ENCODE data around the gene DNAAF5. TPM values are rescaled to one million over a fixed set of nuclear protein-coding genes. Genes with fewer than 3 reads are reported as not detected.
"Not testable (repeated sequence)": the region's sequence is repeated elsewhere in the genome, so short reads cannot be mapped to it uniquely, and the experiment has no call there.

DNAAF5 gene
- total RNA-seq, 4 donors from 2014 or later = 5.6 to 34.3 (median 13.3) TPM

DNA sequence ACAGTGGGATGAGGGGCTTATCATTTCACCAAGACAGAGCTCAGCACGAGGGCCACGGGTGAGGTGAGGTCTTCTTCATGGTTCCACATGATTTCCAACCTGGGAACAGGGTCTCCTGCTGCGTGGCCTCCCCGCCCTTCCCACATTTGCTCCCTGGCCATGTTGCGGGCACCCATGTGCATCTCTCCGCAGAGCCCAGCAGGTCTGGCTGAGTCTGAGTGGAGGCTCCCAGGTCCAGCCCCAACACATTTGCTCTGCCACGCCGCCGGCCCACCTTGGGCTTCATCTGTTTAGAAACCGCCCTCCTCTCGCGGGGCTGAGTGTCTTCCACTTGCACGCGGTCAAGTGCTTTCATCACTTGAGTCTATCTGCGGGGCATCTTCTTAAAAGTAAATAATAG, 15.4 kb downstream of the DNAAF5 start:
- no peaks in the 10 kb centered on the region for H3K4me1 ChIP-seq
- no peak overlapping the region for H3K4me3 ChIP-seq
- no peak for TF ChIP-seq CTCF (IDR thresholded peaks at IDR 0.05)
- H3K27me3 ChIP-seq = no peaks in the 10 kb centered on the region
- H3K27ac ChIP-seq = no peak overlapping the region
- no peaks in the 10 kb centered on the region for H3K9me3 ChIP-seq
- H3K36me3 ChIP-seq = no peaks in the 10 kb centered on the region
- DNase-seq = no peak
- intact Hi-C loops (cut with DNase I; ENCODE audit: low total_unique reads) = no loop called here

GRCh38 chr7:742791-743190, 16.3 kb downstream of the DNAAF5 start:
- TF ChIP-seq CTCF (IDR thresholded peaks at IDR 0.05) (no peak), POLR2A (IDR thresholded peaks at IDR 0.05) (no peak)
- Histone ChIP-seq H3K4me1 (no peaks in the 10 kb centered on the region), H3K36me3 (no peaks in the 10 kb centered on the region), H3K27ac (no peak overlapping the region), H3K4me3 (no peak overlapping the region), H3K9me3 (no peaks in the 10 kb centered on the region), H3K27me3 (no peaks in the 10 kb centered on the region)
- DNase-seq = no peak
- intact Hi-C loops (cut with DNase I; ENCODE audit: low total_unique reads) = no loop called here

- DNase-seq; H3K36me3 ChIP-seq; H3K9me3 ChIP-seq; H3K27me3 ChIP-seq; intact Hi-C loops (cut with DNase I; ENCODE audit: low total_unique reads); H3K4me3 ChIP-seq; H3K27ac ChIP-seq; H3K4me1 ChIP-seq: not testable (repeated sequence)
These were observed 17.0 kb downstream of the DNAAF5 start for GRCh38 chr7:743341-744127.

DNA sequence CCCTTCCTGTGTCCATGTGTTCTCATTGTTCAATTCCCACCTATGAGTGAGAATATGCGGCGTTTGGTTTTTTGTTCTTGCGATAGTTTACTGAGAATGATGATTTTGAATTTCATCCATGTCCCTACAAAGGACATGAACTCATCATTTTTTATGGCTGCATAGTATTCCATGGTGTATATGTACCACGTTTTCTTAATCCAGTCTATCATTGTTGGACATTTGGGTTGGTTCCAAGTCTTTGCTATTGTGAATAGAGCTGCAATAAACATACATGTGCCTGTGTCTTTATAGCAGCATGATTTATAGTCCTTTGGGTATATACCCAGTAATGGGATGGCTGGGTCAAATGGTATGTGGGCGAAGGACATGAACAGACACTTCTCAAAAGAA, 17.6 kb downstream of the DNAAF5 start:
- H3K9me3 ChIP-seq; intact Hi-C loops (cut with DNase I; ENCODE audit: low total_unique reads); H3K27me3 ChIP-seq; H3K4me1 ChIP-seq; H3K27ac ChIP-seq; H3K4me3 ChIP-seq; DNase-seq; H3K36me3 ChIP-seq: not testable (repeated sequence)

GRCh38 chr7:744854-745430, 18.4 kb downstream of the DNAAF5 start:
- no peaks in the 10 kb centered on the region for H3K9me3 ChIP-seq
- H3K36me3 ChIP-seq = no peaks in the 10 kb centered on the region
- no peak for DNase-seq
- intact Hi-C loops (cut with DNase I; ENCODE audit: low total_unique reads) = no loop called here
- TF ChIP-seq POLR2A (IDR thresholded peaks at IDR 0.05) = no peak
- no peak for TF ChIP-seq CTCF (IDR thresholded peaks at IDR 0.05)
- no peak overlapping the region for H3K4me3 ChIP-seq
- no peaks in the 10 kb centered on the region for H3K27me3 ChIP-seq
- H3K4me1 ChIP-seq = no peaks in the 10 kb centered on the region
- H3K27ac ChIP-seq = no peak overlapping the region

DNA sequence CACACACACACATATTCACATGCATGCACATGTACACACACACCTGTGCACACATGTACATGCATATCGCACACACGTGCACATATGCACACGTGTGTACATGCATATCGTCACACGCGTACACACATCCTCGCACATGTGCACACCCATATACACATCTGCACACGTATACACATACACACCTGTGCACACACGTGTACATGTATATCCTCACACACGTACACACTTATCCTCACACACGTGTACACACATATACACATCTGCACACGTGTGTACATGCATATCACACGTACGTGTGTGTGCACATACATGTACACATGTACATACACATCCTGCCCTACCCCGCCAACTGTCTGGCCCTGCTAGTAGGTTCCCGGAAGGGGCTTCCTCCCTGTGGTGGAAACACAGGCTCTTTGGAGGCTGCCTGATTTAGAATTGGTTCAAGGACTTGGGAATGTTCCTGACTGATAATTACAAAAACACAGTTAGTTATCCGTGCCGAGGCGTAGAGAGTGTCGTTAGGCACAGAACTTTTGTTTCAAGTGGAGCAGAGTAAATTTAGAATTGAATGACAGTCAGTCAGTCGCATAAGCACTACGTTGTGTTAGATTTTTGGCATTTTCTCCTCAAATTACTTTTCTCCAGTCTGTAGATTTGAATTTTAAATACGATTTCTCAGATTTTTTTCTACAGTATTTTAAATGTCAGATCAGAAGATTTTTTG, 19.1 kb downstream of the DNAAF5 start:
- Histone ChIP-seq H3K4me3 (no peak overlapping the region), H3K36me3 (no peaks in the 10 kb centered on the region), H3K27ac (no peak overlapping the region), H3K27me3 (no peaks in the 10 kb centered on the region), H3K4me1 (no peaks in the 10 kb centered on the region), H3K9me3 (no peaks in the 10 kb centered on the region)
- TF ChIP-seq POLR2A (IDR thresholded peaks at IDR 0.05) (no peak), CTCF (IDR thresholded peaks at IDR 0.05) (no peak)
- no peak for DNase-seq
- intact Hi-C loops (cut with DNase I; ENCODE audit: low total_unique reads) = no loop called here

Measured in uterus (tissue), 4 donors.